Central memory CD8-positive, alpha-beta T cell (primary cell): ENCODE data around the gene PCLO.

ENCODE experiments used
- ATAC-seq: fragments of 150-1000 bp; cut with Tn5 transposase; replicated peaks from 2 replicates; pipeline ENCODE4 v1.10.0; 2022; ENCODE audit warnings: mild to moderate bottlenecking, moderate FRiP score, moderate number of reproducible peaks; ENCODE audit not compliant: poor library complexity, severe bottlenecking; ENCODE audit errors: extremely low read depth
- DNase-seq, 2 donors: peaks; one replicate each; pipeline ENCODE4 v3.0.0; 2021; ENCODE audit warnings: low spot score in 2 of 2
- H3K27ac Mint-ChIP-seq: one replicate; pipeline ENCODE4 v1.8.0; 2022; ENCODE audit warnings: low read depth, mild to moderate bottlenecking, moderate library complexity, mixed read lengths
- H3K27me3 Mint-ChIP-seq: one replicate; pipeline ENCODE4 v1.8.0; 2022; ENCODE audit warnings: mixed read lengths
- H3K36me3 Mint-ChIP-seq: one replicate; pipeline ENCODE4 v1.8.0; 2022; ENCODE audit warnings: mild to moderate bottlenecking, moderate library complexity, mixed read lengths; ENCODE audit not compliant: insufficient read depth
- H3K4me1 Mint-ChIP-seq: one replicate; pipeline ENCODE4 v1.8.0; 2022; ENCODE audit warnings: mixed read lengths
- H3K4me3 Mint-ChIP-seq: one replicate; pipeline ENCODE4 v1.8.0; 2022; ENCODE audit warnings: mild to moderate bottlenecking, moderate library complexity, mixed read lengths
- H3K9me3 Mint-ChIP-seq: one replicate; pipeline ENCODE4 v1.8.0; 2022; ENCODE audit warnings: mixed read lengths

Gene PCLO

DNA sequence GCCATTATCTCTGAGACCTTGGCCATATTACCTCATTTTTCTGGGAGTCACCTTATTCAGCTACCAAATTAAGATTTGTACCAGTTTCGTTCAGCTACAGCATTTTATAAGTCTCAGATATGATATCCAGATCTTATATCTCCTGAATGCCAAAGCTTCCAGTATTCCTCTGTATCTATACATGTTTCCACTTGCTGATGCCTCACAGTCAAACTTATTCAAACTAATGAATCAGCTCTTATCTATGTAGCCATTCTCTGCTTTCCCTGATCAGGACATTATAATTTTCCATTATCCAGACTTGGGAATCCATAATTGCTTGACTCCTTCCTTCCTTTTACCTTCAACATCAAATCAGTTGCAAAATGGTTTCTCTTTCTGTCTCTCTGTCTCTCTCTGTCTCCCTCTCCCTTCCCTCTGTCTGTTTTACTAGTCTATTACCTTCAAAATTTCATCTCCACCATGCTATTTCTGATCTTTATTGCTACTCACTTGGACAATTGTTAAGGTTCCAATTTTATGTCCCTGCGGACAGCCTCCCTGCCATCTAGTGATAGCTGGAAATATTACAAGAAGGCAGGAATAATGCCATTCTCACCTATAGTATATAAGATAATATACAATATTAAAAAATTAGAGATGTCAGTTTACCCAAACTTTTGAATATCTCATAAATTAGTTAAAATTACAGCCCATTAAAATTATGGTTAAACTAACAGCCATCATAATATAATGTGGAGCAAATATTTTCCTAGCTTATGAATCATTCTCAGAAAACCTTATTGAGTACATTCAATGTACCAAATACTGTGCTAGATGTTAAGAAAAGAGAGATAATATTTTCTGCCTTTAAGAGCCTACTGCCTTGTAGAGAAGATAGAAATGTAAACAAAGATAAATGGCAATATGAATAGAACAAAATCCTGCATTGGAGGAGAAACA is 89.8 kb downstream of the PCLO start:
- Mint-ChIP-seq H3K27ac (no peak overlapping the region), H3K4me1 (no peaks in the 10 kb centered on the region), H3K27me3 (no peaks in the 10 kb centered on the region), H3K36me3 (no peaks in the 10 kb centered on the region), H3K4me3 (no peak overlapping the region), H3K9me3 (peaks cover 23% of the 10 kb centered on the region)
- no peak for ATAC-seq
- no peak for DNase-seq

DNA sequence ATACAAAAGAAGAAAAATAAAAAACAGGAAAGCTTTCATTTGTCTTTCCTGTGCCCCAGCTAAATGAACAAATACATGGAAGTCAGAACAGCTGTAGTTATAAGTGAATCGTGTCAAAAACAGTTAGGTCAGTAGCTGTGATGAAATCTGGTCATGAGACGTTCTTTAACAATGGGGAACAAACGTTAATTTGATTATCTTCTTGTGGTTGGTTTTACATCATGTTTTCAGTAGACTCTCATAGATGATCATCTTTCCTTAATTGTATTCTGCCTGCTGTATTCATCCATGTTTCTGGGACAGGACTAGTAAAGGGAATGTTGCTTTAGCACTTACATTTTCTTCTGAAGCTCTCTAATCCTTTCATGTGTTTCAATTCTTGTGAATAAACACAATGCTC is 97.0 kb downstream of the PCLO start:
- Mint-ChIP-seq H3K27me3 (no peaks in the 10 kb centered on the region), H3K27ac (no peak overlapping the region), H3K4me3 (no peak overlapping the region), H3K36me3 (no peaks in the 10 kb centered on the region), H3K4me1 (no peaks in the 10 kb centered on the region), H3K9me3 (peaks cover 26% of the 10 kb centered on the region)
- no peak for DNase-seq
- no peak for ATAC-seq

DNA sequence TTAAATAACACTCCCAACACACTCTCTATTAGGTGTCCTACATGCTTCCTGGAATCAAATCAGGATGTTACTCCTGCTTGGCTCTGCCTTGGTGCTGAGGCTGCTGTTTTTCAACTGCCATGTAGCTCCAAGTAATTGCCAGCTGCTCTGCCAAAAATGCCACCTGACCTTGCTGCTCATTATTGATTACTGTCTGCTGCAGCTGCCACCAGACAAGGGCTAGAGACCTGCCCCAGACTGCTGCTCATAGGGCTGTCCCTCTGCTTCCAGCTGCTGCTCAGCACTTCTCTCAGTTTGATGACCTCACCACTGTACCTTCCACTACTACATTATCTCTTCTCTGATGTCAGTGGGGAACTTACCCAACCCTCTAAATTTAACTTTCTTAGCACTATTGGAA is 102.5 kb downstream of the PCLO start:
- Mint-ChIP-seq H3K4me1 (no peaks in the 10 kb centered on the region), H3K36me3 (no peaks in the 10 kb centered on the region), H3K9me3 (peaks cover 21% of the 10 kb centered on the region), H3K27me3 (no peaks in the 10 kb centered on the region), H3K4me3 (no peak overlapping the region), H3K27ac (no peak overlapping the region)
- ATAC-seq (no peak), DNase-seq (no peak)

DNA sequence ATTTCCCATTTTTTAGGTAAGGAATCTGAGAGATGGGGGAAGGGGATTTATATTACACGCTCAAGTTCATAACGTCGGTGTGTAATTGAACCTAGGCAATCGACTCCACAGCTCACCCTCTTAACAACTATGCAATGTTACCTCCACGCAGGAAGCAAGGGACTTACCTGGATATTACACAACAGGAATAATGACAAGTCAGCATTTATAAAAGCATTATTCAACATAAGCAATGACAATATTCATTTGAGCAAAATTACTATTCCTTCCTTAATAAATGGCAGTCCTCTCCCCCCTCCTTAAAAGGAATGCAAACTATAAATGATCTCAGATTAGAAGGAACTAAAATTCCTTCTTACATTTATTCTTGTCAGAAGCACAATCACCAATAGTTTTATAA is 104.0 kb downstream of the PCLO start:
- Mint-ChIP-seq H3K36me3 (no peaks in the 10 kb centered on the region), H3K4me1 (no peaks in the 10 kb centered on the region), H3K4me3 (no peak overlapping the region), H3K27ac (no peak overlapping the region), H3K9me3 (peaks cover 21% of the 10 kb centered on the region), H3K27me3 (no peaks in the 10 kb centered on the region)
- ATAC-seq, result no peak
- DNase-seq, result no peak

DNA sequence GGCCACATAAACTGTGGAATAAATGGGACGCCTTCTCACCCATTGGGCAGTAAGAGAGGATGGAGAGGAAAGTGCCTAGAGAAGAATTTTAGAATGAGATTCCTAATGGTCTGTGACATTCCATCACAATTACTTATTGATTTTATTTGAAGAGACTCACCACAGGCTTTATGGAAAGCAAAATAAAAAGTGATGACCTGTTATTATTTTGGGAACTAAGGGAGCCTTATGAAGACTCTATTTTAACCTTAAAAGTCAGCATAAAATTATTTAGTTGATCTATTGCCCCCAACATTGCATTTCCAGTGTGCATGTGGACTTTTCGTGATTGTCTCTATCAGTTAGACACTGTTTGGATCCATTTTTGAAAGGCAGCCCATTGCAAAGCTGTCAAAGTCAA is 107.5 kb downstream of the PCLO start:
- H3K27ac Mint-ChIP-seq, result no peak overlapping the region
- H3K4me1 Mint-ChIP-seq, result no peaks in the 10 kb centered on the region
- H3K9me3 Mint-ChIP-seq, result peaks cover 28% of the 10 kb centered on the region
- no peak for ATAC-seq
- no peaks in the 10 kb centered on the region for H3K36me3 Mint-ChIP-seq
- H3K27me3 Mint-ChIP-seq, result no peaks in the 10 kb centered on the region
- no peak for DNase-seq
- H3K4me3 Mint-ChIP-seq, result no peak overlapping the region

DNA sequence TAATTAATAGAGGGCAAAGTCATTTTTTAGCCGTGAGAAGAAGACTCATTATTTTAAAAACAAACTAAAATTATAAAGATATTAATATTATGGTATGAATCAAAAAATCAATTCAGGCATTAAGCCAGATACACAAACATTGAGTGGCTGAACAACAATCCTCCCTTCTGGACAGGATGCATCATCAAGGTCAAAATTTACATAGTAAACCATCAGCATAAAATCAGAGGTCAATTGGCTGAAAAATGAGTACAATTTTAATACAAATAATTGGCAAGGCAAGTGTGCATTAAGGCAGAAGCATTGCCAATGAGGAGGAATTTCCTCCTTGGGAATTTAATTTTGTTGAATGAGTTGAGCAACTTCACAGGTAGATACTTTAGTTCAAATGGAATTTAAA is 108.2 kb downstream of the PCLO start:
- Mint-ChIP-seq H3K4me1 (no peaks in the 10 kb centered on the region), H3K9me3 (peaks cover 24% of the 10 kb centered on the region), H3K27ac (no peak overlapping the region), H3K27me3 (no peaks in the 10 kb centered on the region), H3K36me3 (no peaks in the 10 kb centered on the region), H3K4me3 (no peak overlapping the region)
- ATAC-seq (no peak), DNase-seq (no peak)

DNA sequence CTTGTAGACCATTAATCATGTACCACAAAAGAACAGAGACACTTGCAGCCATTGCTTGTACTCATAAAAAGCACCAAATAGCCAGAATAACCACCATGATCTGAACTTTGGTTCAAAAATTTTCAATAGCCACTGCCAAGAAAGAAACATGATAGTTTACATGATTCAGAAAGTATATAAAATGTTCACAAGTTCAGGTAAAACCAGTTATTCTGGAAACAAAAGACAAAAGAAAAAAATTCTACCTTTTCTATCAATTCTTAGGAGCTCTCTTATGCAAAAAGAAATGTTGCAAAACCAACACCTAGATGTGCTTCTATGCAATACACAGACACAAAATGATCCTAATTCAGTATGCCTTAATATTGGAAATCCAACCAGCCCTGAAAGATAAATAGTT is 108.7 kb downstream of the PCLO start:
- H3K27me3 Mint-ChIP-seq, result no peaks in the 10 kb centered on the region
- no peak overlapping the region for H3K27ac Mint-ChIP-seq
- peaks cover 27% of the 10 kb centered on the region for H3K9me3 Mint-ChIP-seq
- H3K4me3 Mint-ChIP-seq, result no peak overlapping the region
- ATAC-seq, result no peak
- H3K4me1 Mint-ChIP-seq, result no peaks in the 10 kb centered on the region
- H3K36me3 Mint-ChIP-seq, result no peaks in the 10 kb centered on the region
- DNase-seq, result no peak

DNA sequence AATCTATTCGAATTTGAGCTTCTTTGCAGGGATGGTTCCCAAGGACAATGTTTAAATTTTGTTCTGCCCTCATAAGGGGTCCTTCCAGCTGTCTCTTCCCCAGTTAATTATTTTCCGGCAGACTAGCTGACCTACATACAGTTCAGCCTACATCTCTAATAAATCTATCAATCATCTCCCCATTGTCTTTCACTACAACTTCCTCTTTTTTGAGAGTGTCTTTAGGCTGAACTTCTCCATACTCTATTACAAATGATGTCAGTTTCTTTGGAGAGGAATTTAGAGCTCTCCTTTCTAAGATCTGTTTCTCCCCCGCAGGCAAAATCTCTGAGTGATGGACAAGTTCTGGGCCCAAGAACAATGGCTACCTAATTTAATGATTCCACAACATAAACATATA is 122.2 kb downstream of the PCLO start:
- no peak overlapping the region for H3K27ac Mint-ChIP-seq
- no peak overlapping the region for H3K4me3 Mint-ChIP-seq
- peaks cover 11% of the 10 kb centered on the region for H3K9me3 Mint-ChIP-seq
- no peaks in the 10 kb centered on the region for H3K27me3 Mint-ChIP-seq
- no peaks in the 10 kb centered on the region for H3K4me1 Mint-ChIP-seq
- no peak for ATAC-seq
- DNase-seq, result no peak
- H3K36me3 Mint-ChIP-seq, result no peaks in the 10 kb centered on the region

DNA sequence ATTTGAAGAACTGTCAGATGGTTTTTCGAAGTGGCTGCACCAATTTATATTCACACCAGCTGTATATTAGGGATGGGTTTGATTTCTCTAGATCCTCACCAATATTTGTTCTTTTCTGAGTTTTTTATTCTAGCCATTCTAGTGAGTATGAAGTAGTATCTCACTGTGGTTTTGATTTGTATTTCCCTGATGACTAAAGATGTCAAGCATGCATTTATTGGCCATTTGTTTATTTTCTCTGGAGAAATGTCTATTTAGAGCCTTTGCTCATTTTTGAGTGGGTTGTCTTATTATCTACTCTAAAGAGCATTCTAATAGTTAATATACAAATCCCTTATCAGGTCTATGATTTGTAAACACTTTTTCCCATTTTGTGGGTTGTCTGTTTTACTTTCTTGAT is 123.9 kb downstream of the PCLO start:
- Mint-ChIP-seq H3K9me3 (peaks cover 11% of the 10 kb centered on the region), H3K27me3 (no peaks in the 10 kb centered on the region), H3K4me3 (no peak overlapping the region), H3K4me1 (no peaks in the 10 kb centered on the region), H3K27ac (no peak overlapping the region), H3K36me3 (no peaks in the 10 kb centered on the region)
- DNase-seq (no peak), ATAC-seq (no peak)

DNA sequence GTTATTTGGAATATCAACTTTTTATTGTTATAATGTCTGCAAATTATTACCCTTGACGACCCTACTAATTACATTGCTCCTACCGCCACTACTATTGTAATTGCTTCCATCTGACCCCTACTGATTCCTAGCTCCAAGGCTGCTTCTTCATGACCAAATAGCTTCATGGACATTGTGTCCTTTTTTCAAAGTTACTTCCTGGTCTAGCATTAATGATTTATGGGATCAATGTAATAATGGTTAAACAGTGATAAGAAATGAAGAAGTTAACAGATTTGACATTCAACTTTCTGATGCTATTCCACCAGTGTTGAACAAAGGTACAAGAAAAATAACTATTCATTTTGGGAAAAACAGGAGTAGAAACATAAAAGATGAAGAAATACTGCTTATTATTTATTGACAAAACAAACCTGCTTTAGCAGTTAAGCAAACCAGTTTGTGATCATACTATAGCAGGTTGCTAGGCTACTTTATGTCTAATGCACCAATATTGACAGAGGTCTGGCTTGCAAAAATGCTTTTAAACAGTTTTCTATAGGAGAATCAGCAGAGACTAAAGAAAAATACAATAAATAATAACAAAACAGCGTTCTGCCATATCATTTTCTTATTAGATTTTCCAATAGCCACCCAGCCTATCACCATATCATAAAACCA is 125.8 kb downstream of the PCLO start:
- Mint-ChIP-seq H3K27ac (no peak overlapping the region), H3K36me3 (no peaks in the 10 kb centered on the region), H3K4me1 (no peaks in the 10 kb centered on the region), H3K27me3 (no peaks in the 10 kb centered on the region), H3K4me3 (no peak overlapping the region), H3K9me3 (peaks cover 27% of the 10 kb centered on the region)
- ATAC-seq, result no peak
- DNase-seq, result no peak

DNA sequence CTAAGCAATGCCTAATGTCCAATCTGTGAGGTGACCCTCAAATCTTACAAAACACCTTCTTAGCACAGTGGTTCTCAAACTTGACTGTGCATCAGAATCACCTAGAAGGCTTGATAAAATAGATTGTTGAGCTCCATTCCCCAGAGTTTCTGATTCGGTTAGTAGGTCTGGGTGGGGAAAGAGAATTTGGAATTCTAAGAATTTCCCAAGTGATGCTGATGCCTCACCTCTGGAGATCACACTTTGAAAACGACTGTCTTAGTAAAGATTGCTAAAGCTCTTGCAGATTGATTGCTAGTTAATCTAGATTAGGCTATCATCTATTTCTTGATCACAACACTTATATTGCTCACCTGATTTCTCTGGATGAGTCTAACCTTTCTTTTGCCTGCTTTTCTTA is 126.6 kb downstream of the PCLO start:
- no peaks in the 10 kb centered on the region for H3K36me3 Mint-ChIP-seq
- no peak overlapping the region for H3K4me3 Mint-ChIP-seq
- H3K4me1 Mint-ChIP-seq, result no peaks in the 10 kb centered on the region
- H3K27ac Mint-ChIP-seq, result no peak overlapping the region
- H3K27me3 Mint-ChIP-seq, result no peaks in the 10 kb centered on the region
- peaks cover 32% of the 10 kb centered on the region for H3K9me3 Mint-ChIP-seq
- no peak for DNase-seq
- ATAC-seq, result no peak

DNA sequence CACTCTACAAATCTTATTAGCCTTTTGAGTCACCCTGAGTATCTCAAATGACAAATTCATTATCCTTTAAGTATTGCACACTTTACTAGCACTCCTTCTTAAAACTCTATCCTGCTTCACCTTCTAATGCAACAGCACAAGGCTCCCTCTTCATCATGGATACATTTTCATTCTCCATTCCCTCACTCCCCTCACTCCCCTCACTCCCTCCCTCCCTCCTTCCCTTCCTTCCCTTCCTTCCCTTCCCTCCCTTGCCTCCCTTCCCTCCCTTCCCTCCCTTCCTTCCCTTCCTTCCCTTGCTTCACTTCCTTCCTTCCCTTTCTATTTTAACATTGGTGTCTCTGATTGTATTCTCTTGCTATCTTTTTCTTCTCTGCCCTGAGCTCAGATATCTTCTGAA is 130.5 kb downstream of the PCLO start:
- Mint-ChIP-seq H3K9me3 (peaks cover 26% of the 10 kb centered on the region), H3K27me3 (no peaks in the 10 kb centered on the region), H3K4me1 (no peaks in the 10 kb centered on the region), H3K36me3 (no peaks in the 10 kb centered on the region), H3K4me3 (no peak overlapping the region), H3K27ac (no peak overlapping the region)
- DNase-seq (no peak), ATAC-seq (no peak)
